ENCODE measurements around the gene AGMO.

The AGMO gene

GRCh38 chr7:15257689-15258088 is 304.1 kb downstream of the AGMO start:
- Histone ChIP-seq H3K27ac (no peak overlapping the region), H3K36me3 (no peaks in the 10 kb centered on the region), H3K27me3 (ENCODE audit: insufficient read depth, low read depth, severe bottlenecking) (no peaks in the 10 kb centered on the region), H3K9me3 (ENCODE audit: severe bottlenecking) (no peaks in the 10 kb centered on the region), H3K4me3 (ENCODE audit: low read depth, low read length) (no peak overlapping the region)
- TF ChIP-seq CTCF (IDR thresholded peaks at IDR 0.05; ENCODE audit: low read depth, low read length): no peak
- no peak for DNase-seq

DNA sequence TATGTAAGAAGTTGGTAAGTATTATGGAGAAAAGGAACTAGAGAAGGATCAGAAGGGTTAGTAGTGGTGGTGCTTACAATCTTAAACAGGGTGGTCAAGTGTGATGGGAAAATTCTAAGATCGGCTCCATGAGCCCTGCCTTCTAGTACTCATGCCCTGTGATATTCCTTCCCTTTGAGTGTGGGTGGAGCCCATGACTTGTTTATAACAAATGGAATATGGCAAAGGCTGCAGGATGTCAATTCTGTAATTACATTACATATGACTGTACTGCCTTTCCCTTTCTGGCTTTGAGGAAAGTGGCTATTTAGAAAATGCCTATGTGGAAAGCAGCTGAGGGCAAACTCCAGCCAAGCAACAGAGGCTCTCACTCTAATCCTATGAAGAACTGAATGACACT is 309.6 kb downstream of the AGMO start:
- Histone ChIP-seq H3K27me3 (ENCODE audit: insufficient read depth, low read depth, severe bottlenecking) (no peaks in the 10 kb centered on the region), H3K36me3 (no peaks in the 10 kb centered on the region), H3K4me3 (ENCODE audit: low read depth, low read length) (no peak overlapping the region), H3K9me3 (ENCODE audit: severe bottlenecking) (no peaks in the 10 kb centered on the region), H3K27ac (no peak overlapping the region)
- DNase-seq: no peak
- TF ChIP-seq CTCF (IDR thresholded peaks at IDR 0.05; ENCODE audit: low read depth, low read length): no peak

- H3K36me3 ChIP-seq: no peaks in the 10 kb centered on the region
- no peaks in the 10 kb centered on the region for H3K9me3 ChIP-seq (ENCODE audit: severe bottlenecking)
- H3K27ac ChIP-seq: no peak overlapping the region
- H3K27me3 ChIP-seq (ENCODE audit: insufficient read depth, low read depth, severe bottlenecking): no peaks in the 10 kb centered on the region
- no peak overlapping the region for H3K4me3 ChIP-seq (ENCODE audit: low read depth, low read length)
- DNase-seq: no peak
- TF ChIP-seq CTCF (IDR thresholded peaks at IDR 0.05; ENCODE audit: low read depth, low read length): no peak
These were observed 313.3 kb downstream of the AGMO start for GRCh38 chr7:15248514-15248913.

DNA sequence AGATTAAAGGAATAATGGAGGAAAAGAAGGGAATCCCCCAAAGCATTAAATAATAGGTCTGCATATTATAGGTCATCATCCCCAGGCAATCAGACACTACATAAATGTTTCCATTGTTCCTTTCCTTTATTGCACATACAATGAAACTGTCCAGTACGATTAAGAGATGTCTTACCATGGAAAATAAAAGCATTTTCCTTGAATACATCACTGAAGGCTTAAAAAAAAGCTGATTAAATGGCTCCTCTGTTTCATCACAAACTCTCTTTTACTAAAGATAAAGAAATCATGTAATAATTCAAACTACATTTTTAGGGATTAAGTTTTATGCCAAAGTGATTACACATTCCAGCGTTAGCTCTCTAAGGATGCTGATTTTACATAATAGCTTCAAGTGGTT is 316.0 kb downstream of the AGMO start:
- Histone ChIP-seq H3K27me3 (ENCODE audit: insufficient read depth, low read depth, severe bottlenecking) (no peaks in the 10 kb centered on the region), H3K27ac (no peak overlapping the region), H3K4me3 (ENCODE audit: low read depth, low read length) (no peak overlapping the region), H3K9me3 (ENCODE audit: severe bottlenecking) (no peaks in the 10 kb centered on the region), H3K36me3 (no peaks in the 10 kb centered on the region)
- no peak for DNase-seq
- no peak for TF ChIP-seq CTCF (IDR thresholded peaks at IDR 0.05; ENCODE audit: low read depth, low read length)

- no peaks in the 10 kb centered on the region for H3K36me3 ChIP-seq
- no peaks in the 10 kb centered on the region for H3K27me3 ChIP-seq (ENCODE audit: insufficient read depth, low read depth, severe bottlenecking)
- TF ChIP-seq CTCF (IDR thresholded peaks at IDR 0.05; ENCODE audit: low read depth, low read length): no peak
- H3K27ac ChIP-seq: no peak overlapping the region
- DNase-seq: no peak
- no peak overlapping the region for H3K4me3 ChIP-seq (ENCODE audit: low read depth, low read length)
- H3K9me3 ChIP-seq (ENCODE audit: severe bottlenecking): no peaks in the 10 kb centered on the region
These were observed 322.0 kb downstream of the AGMO start for GRCh38 chr7:15239801-15240200.

DNA sequence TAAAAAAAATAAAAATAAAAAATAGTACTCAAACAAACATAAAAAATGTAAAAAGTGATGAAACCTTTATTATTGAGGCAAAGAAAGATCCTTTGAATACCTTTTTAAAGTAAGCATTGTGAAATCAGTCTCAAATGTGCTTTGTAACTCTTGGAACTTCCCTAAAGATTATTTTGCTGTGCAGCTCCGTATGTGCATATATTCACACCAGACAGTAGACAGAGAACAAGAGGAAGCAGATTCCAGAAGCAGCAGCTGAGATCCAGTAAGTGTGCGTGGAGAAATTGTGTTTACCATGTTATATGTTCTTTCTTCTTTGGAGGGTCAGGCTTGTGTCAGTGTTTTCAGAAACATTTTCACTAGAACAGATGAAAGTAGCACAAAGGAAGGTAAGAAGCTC is 324.9 kb downstream of the AGMO start:
- Histone ChIP-seq H3K27me3 (ENCODE audit: insufficient read depth, low read depth, severe bottlenecking) (no peaks in the 10 kb centered on the region), H3K36me3 (no peaks in the 10 kb centered on the region), H3K9me3 (ENCODE audit: severe bottlenecking) (no peaks in the 10 kb centered on the region), H3K27ac (no peak overlapping the region), H3K4me3 (ENCODE audit: low read depth, low read length) (no peak overlapping the region)
- no peak for TF ChIP-seq CTCF (IDR thresholded peaks at IDR 0.05; ENCODE audit: low read depth, low read length)
- no peak for DNase-seq

All from WERI-Rb-1 (cell line).